HG02759 (cell line): Measurements from ENCODE around the gene C14orf39.

ENCODE experiments used
- ATAC-seq: cut with Tn5 transposase; IDR thresholded peaks from one replicate; pipeline ENCODE4 v1.9.1; 2021; ENCODE audit warnings: mild to moderate bottlenecking, moderate library complexity; ENCODE audit not compliant: unreplicated experiment

The C14orf39 gene

DNA sequence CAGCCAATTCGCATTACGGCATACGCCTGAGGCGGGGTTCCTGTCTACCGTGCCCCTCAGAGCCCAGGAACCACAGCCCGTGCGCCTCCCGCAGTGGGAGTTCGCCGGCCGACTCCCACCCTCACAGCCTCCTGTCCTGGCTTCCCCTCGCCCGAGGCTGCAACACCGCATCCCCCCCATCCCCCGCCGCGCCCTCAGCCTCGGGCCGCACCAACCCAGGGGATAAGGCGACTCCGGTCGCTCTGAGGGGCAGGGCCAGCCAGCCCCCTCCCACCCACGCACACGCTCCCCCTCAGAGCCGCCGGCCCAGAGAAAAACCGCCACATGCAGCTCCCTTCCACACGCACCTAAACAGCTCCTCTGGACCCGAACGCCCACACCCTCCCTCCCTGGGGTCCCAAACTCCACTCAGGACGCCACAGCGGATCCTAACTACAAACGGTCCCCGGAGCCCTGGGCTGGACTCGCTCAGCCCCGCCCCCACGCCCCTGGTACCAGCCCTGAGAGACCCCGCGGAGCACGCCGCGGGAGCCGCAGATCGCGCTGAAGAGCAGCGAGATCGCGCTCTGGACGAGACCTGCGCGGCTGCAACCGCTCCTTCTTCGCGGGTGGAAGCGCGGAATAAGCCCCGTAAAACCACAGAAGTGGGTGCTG is at the start of gene C14orf39:
Gene C14orf39 (minus strand): TSS at position 466 of the 654 bp plus-strand sequence. CDS start 985 bp downstream, outside the sequence.
- no peak for ATAC-seq

DNA sequence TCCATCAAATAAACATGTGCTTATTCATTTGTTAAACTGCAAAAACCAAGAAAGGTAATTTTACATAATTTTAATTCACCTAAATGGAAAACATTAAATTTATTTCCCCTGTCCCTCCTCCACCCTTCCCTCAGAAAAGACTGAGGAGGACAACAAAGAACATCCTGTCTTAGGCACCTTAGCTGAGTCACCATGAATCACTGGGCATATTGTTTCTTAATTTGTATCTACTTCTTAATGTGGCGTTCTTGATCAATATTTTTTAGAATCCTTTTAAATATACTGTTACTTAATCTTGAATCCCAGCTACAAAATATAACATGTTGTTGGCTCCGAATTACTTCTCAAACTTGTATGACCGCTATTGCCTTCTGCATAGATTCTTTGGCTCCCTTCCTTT is 46.6 kb upstream of the C14orf39 start:
- ATAC-seq, result no peak

DNA sequence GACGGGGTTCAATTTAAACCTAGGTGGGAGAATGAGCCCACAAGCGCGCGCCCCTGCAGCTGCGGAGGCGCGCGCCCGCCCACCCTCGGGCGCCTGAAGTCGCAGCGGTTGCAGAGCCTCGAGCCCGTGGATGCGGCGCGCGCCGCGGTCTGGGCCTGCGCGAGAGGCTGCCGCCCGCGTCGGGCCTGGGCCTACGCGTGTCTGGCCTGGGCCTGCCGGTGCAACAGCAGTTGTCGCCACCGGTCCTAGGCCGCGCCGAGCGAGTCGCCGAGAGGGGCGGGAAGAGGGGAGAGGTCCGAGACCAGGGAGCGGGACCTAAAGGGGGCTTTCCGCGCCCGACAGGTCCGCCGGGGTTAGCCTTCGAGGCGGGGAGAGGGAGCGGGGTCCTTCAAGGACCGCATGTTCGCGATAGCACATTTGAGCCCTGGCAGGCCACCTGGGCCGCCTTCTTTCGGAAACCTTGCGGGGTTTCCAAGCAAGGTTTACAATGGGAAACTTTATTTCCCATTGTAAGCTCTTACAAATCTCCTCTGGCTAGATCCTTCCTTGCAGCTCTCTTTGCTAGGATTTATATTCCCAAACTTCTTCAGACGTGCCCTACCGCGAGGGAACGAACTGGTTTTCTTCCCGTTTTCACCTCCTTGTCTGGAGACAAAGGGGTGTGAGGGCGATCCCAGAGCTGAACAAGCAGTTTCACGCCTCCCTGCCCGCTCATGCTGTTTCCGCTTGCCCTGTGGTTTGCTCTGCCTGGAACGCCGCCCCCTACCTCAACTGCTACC is 29.8 kb upstream of the C14orf39 start:
- peak; percentile 33 for ATAC-seq

DNA sequence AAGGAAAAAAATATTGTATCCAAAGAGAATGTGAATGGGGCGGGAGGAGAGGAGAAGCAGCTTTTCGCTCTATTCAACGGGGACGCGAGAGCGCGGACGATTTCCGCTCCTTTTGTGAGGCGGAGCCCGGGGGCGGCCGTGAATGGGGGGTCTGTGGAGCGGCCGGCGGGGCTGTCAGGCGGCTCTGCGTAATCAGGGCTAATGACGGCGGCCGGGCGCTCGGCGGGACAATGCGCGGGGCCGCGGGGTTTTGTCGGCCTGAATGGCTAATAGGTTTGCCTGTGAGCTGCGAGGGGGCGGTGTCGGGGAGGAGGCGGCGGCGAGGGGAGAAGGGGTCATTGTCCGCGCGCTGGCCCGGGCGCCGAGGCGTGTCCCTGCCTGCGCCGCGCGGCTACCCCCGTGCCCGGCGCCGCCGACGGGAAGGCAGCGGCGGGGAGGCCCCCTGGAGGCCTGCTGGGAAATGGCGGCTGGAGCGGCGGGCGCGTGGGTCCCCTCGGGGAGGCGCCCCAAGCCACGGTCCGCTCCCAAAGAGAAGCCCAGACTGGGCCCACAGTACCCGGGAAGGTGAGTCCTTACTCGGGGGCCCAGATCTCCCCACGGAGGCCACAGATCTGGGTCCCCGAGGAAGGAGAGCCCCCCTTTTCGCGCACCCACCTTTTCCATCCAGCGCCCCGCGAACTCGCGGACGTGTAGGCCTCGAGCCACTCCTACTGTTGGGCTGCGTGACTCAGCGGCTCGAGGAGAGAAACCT is 29.1 kb upstream of the C14orf39 start:
- ATAC-seq, result peak; percentile 64

DNA sequence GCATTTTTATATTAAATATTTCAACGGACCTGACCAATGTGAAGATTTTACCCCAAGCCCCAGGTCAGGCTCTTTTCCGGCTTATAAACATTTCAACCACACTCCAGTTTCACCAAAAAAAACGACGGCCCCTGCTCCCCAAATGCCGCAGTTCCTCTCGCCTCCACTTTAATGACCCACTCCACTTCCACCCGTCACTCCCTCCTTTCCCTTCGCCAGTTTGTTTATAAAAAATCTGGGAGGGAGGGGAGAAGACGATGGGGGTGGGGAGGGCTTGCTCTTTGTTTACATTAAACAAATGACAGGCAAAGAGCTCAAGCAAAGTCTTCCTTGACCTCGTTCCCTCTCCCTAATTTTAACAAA is 28.5 kb upstream of the C14orf39 start:
- ATAC-seq, result no peak

- ATAC-seq, result no peak
Observed at GRCh38 chr14:60512973-60513571, 27.2 kb upstream of the C14orf39 start.

DNA sequence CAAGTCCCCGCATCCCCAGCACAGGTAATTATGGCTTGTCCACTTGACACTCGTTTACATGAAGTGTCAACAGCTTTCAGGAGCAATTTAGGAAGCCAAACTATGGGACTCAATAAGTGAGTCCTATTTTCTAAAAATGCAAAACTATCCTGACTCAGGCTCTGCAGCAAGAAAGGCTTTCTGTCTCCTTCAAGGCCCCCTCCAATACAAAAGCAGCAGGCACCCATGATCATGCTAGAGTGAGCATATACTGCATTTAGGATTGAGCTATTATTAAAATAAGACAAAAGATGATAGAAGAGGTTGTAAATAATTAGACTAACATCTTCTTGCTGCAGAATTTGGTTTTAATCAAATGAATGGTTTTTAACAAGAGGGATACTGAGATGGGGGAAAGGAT is 26.3 kb upstream of the C14orf39 start:
- no peak for ATAC-seq

GRCh38 chr14:60510951-60511599 is 25.2 kb upstream of the C14orf39 start:
- no peak for ATAC-seq

- no peak for ATAC-seq
Observed at GRCh38 chr14:60510254-60510950, 24.5 kb upstream of the C14orf39 start.

GRCh38 chr14:60509438-60510253 is 23.8 kb upstream of the C14orf39 start:
- ATAC-seq, result no peak

GRCh38 chr14:60508707-60509437 is 23.0 kb upstream of the C14orf39 start, which contains the start of gene SIX6:
SIX6 (plus strand) TSS chr14:60509146; CDS start chr14:60509399, 253 bp downstream.
- no peak for ATAC-seq

GRCh38 chr14:60508363-60508706 is 22.5 kb upstream of the C14orf39 start:
- no peak for ATAC-seq

- ATAC-seq, result no peak
Observed at GRCh38 chr14:60506985-60507829, 21.3 kb upstream of the C14orf39 start.

DNA sequence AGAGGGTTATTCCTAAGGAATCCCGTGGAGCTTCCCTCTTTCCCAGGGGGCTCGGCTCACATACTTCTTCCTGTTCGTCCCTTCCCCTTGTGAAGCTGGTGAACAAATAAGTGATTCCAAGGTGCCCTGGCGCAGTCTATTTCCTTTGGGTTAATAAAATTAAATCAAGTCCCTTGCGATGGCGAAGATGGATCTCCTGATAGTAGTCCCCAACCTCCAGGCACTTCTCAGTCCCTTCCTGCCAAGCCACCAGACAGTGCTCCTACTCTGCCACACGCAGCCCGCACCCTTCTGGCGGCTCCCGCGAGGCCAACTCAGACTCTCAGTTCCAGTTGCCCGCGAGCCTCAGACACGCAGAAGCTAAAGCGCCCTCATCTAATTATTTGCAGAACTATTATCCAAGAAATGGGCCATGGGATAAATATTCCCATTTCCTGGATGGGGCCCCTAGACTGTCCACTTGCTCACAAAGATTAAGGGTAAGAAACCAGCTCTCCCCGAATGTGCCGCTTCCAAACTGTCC is 20.7 kb upstream of the C14orf39 start:
- ATAC-seq, result no peak

- no peak for ATAC-seq
Observed at GRCh38 chr14:60506010-60506409, 20.1 kb upstream of the C14orf39 start.

- no peak for ATAC-seq
Observed at GRCh38 chr14:60505448-60505847, 19.6 kb upstream of the C14orf39 start.

DNA sequence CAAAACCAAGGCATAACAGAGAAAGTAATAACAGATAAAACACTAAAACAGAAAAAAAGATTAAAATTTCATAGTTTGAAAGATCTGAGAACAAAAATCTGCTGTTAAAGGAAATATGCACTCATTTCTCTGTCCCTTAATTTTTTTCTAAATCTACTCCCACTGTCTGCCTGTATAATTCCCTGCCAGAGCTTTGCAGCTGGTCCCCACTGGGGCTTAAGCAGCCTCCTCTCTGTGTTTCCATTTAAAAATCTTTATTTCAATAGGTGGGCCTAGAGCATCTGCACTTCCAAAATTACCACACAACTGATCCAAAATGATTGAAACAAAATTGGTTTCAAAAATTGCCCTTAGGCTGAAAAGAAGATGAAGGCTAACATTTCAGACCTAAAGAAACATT is 16.7 kb upstream of the C14orf39 start:
- no peak for ATAC-seq

DNA sequence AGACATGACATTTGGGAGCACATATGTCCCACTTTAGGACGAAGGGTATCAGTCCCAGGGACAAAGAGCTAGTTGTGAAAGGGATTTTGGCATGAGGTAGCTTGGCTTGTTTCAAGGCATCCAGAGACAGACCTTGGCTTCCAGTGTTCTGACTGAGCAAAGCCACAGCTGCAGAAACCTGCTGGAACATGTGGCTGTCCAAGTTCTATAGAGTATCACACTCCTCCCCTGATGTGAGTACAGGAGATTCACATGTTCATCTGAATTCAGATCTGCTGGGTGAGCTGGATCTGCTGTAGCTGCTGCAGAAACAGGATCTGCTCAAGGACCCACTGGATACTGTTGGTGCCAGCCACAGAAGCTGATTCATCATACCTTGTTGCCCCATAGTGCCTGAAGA is 10.1 kb upstream of the C14orf39 start:
- ATAC-seq, result no peak
